Measurements from ENCODE around the gene LRRC27. TPM values are rescaled to one million over a fixed set of nuclear protein-coding genes. Genes with fewer than 3 reads are reported as not detected.

LRRC27 gene
- total and polyA plus RNA-seq, 8 donors = 2.5 to 11.1 (median 4.3) TPM

- WGBS, 2 donors = 89 to 91% methylated on average over 9 of the region's 9 CpGs
- Histone ChIP-seq H3K9me3 (no peaks in the 10 kb centered on the region), H3K4me3 (no peak overlapping the region), H3K36me3 (peaks cover 0 to 13% (median 0%) of the 10 kb centered on the region in 3 donors), H3K4me1 (no peaks in the 10 kb centered on the region), H3K27me3 (no peaks in the 10 kb centered on the region), H3K27ac (no peak overlapping the region)
- DNase-seq (peak in 1 of 6 donors; percentile 23), ATAC-seq (no peak), FAIRE-seq (no peak)
- TF ChIP-seq CTCF (IDR thresholded peaks at IDR 0.05) = no peak
- intact Hi-C loops (cut with DNase I) = no loop called here
Observed at GRCh38 chr10:132365102-132365501, 33.1 kb downstream of the LRRC27 start.

GRCh38 chr10:132366006-132366405 lies 34.0 kb downstream of the LRRC27 start:
- TF ChIP-seq CTCF (IDR thresholded peaks at IDR 0.05) = no peak
- DNase-seq = peak in 1 of 6 donors; percentile 40
- Histone ChIP-seq H3K27me3 (no peaks in the 10 kb centered on the region), H3K4me1 (no peaks in the 10 kb centered on the region), H3K4me3 (no peak overlapping the region), H3K9me3 (no peaks in the 10 kb centered on the region), H3K36me3 (peaks cover 0 to 13% (median 0%) of the 10 kb centered on the region in 3 donors), H3K27ac (no peak overlapping the region)
- no peak for ATAC-seq
- no peak for FAIRE-seq
- intact Hi-C loops (cut with DNase I) = no loop called here
- WGBS, 2 donors = 93 to 95% methylated on average over 8 of the region's 8 CpGs

GRCh38 chr10:132366499-132366898 lies 34.5 kb downstream of the LRRC27 start:
- no peaks in the 10 kb centered on the region for H3K9me3 ChIP-seq
- TF ChIP-seq CTCF (IDR thresholded peaks at IDR 0.05) = no peak
- intact Hi-C loops (cut with DNase I) = no loop called here
- H3K4me1 ChIP-seq = no peaks in the 10 kb centered on the region
- no peak overlapping the region for H3K4me3 ChIP-seq
- H3K36me3 ChIP-seq = peaks cover 0 to 13% (median 0%) of the 10 kb centered on the region in 3 donors
- 83 to 84% methylated on average over 9 of the region's 9 CpGs for WGBS, 2 donors
- H3K27me3 ChIP-seq = no peaks in the 10 kb centered on the region
- DNase-seq (peak in 1 of 6 donors; percentile 31), FAIRE-seq (no peak), ATAC-seq (no peak)
- H3K27ac ChIP-seq = no peak overlapping the region

GRCh38 chr10:132368391-132368790 lies 36.4 kb downstream of the LRRC27 start:
- Histone ChIP-seq H3K9me3 (no peaks in the 10 kb centered on the region), H3K4me1 (no peaks in the 10 kb centered on the region), H3K4me3 (no peak overlapping the region), H3K27me3 (no peaks in the 10 kb centered on the region), H3K36me3 (peaks cover 0 to 13% (median 0%) of the 10 kb centered on the region in 3 donors), H3K27ac (no peak overlapping the region)
- DNase-seq (no peak), FAIRE-seq (no peak), ATAC-seq (no peak)
- intact Hi-C loops (cut with DNase I) = no loop called here
- no peak for TF ChIP-seq CTCF (IDR thresholded peaks at IDR 0.05)
- 68 to 96% methylated on average over 4 of the region's 4 CpGs for WGBS, 2 donors

- no peak for FAIRE-seq
- TF ChIP-seq CTCF (IDR thresholded peaks at IDR 0.05) = no peak
- Histone ChIP-seq H3K4me1 (no peaks in the 10 kb centered on the region), H3K4me3 (no peak overlapping the region), H3K27ac (no peak overlapping the region), H3K9me3 (no peaks in the 10 kb centered on the region), H3K36me3 (peaks cover 0 to 13% (median 0%) of the 10 kb centered on the region in 3 donors), H3K27me3 (no peaks in the 10 kb centered on the region)
- DNase-seq = peak in 1 of 6 donors; percentile 12
- intact Hi-C loops (cut with DNase I) = no loop called here
- ATAC-seq = no peak
- WGBS, 2 donors = 72 to 80% methylated on average over 9 of the region's 9 CpGs
Observed at GRCh38 chr10:132368881-132369635, 37.1 kb downstream of the LRRC27 start.

Measured in pancreas (tissue), 10 donors.